ENCODE data around the gene SEPHS1.

SEPHS1 gene

GRCh38 chr10:13328126-13328525 is 20.0 kb downstream of the SEPHS1 start:
- no peak for DNase-seq (ENCODE audit: low read depth in 2 of 2, low spot score in 1 of 2)

- no peak for DNase-seq (ENCODE audit: low read depth in 2 of 2, low spot score in 1 of 2)
Measured at GRCh38 chr10:13327534-13327933, 20.6 kb downstream of the SEPHS1 start.

- no peak for DNase-seq (ENCODE audit: low read depth in 2 of 2, low spot score in 1 of 2)
Measured at GRCh38 chr10:13322615-13323148, 25.4 kb downstream of the SEPHS1 start.

GRCh38 chr10:13321576-13321975 is 26.5 kb downstream of the SEPHS1 start:
- DNase-seq (ENCODE audit: low read depth in 2 of 2, low spot score in 1 of 2) = no peak

- no peak for DNase-seq (ENCODE audit: low read depth in 2 of 2, low spot score in 1 of 2)
Measured at GRCh38 chr10:13319166-13319565, 28.9 kb downstream of the SEPHS1 start.

GRCh38 chr10:13317474-13317873 is 30.6 kb downstream of the SEPHS1 start:
- no peak for DNase-seq (ENCODE audit: low read depth in 2 of 2, low spot score in 1 of 2)

GRCh38 chr10:13316635-13317311 is 31.3 kb downstream of the SEPHS1 start:
- DNase-seq (ENCODE audit: low read depth in 2 of 2, low spot score in 1 of 2) = no peak

GRCh38 chr10:13315361-13315760 is 32.7 kb downstream of the SEPHS1 start:
- no peak for DNase-seq (ENCODE audit: low read depth in 2 of 2, low spot score in 1 of 2)

- DNase-seq (ENCODE audit: low read depth in 2 of 2, low spot score in 1 of 2) = no peak
Measured at GRCh38 chr10:13311177-13311575, 36.9 kb downstream of the SEPHS1 start.

GRCh38 chr10:13310518-13311176 is 37.4 kb downstream of the SEPHS1 start:
- no peak for DNase-seq (ENCODE audit: low read depth in 2 of 2, low spot score in 1 of 2)

- DNase-seq (ENCODE audit: low read depth in 2 of 2, low spot score in 1 of 2) = no peak
Measured at GRCh38 chr10:13309792-13310191, 38.3 kb downstream of the SEPHS1 start.

GRCh38 chr10:13308096-13308495 is 40.0 kb downstream of the SEPHS1 start:
- DNase-seq (ENCODE audit: low read depth in 2 of 2, low spot score in 1 of 2) = no peak

- no peak for DNase-seq (ENCODE audit: low read depth in 2 of 2, low spot score in 1 of 2)
Measured at GRCh38 chr10:13306103-13306502, 42.0 kb downstream of the SEPHS1 start.

- DNase-seq (ENCODE audit: low read depth in 2 of 2, low spot score in 1 of 2) = no peak
Measured at GRCh38 chr10:13302821-13303555, 45.1 kb downstream of the SEPHS1 start.

GRCh38 chr10:13299437-13300287 is 48.4 kb downstream of the SEPHS1 start, which contains the start of gene PHYH:
PHYH (minus strand) TSS chr10:13300064; CDS start chr10:13300042, 22 bp downstream.
- DNase-seq (ENCODE audit: low read depth in 2 of 2, low spot score in 1 of 2) = peak; percentile 42 to 66

- DNase-seq (ENCODE audit: low read depth in 2 of 2, low spot score in 1 of 2) = no peak
Measured at GRCh38 chr10:13298748-13299436, 49.2 kb downstream of the SEPHS1 start.

- no peak for DNase-seq (ENCODE audit: low read depth in 2 of 2, low spot score in 1 of 2)
Measured at GRCh38 chr10:13296476-13296875, 51.6 kb downstream of the SEPHS1 start.

GRCh38 chr10:13294784-13295183 is 53.3 kb downstream of the SEPHS1 start:
- no peak for DNase-seq (ENCODE audit: low read depth in 2 of 2, low spot score in 1 of 2)

- no peak for DNase-seq (ENCODE audit: low read depth in 2 of 2, low spot score in 1 of 2)
Measured at GRCh38 chr10:13291821-13292773, 56.0 kb downstream of the SEPHS1 start.

Measured in stimulated activated CD8-positive, alpha-beta memory T cell treated with anti-CD3 and anti-CD28 coated beads, Interleukin-4, amount 100 ng/mL, for 1 hour (primary cell).